HCT116 (cell line): ENCODE results near the gene PRICKLE2. TPM values are rescaled to one million over a fixed set of nuclear protein-coding genes. Genes with fewer than 3 reads are reported as not detected.

Experiments
- ATAC-seq: fragments of 200-7000 bp; cut with Tn5 transposase; 2 replicates; pipeline ENCODE4 v1.9.1; 2020; ENCODE audit warnings: mild to moderate bottlenecking, moderate library complexity
- BruUV-seq: library from RNA; stranded (reverse); fragments of 400-500 nt; replicated peaks from 2 replicates; lab custom pipeline; 2021; lab: Mats Ljungman, UMichigan
- CTCF ChIA-PET: fragments of 300-600 bp; sonication (Branson Sonifier 250); formaldehyde crosslinking; loops from one replicate; lab custom pipeline; 2021; ENCODE audit warnings: antibody characterized with exemption; lab: Charles Lee
- POLR2A ChIA-PET: fragments of 300-600, 350-600 bp; sonication (Branson Sonifier 250); formaldehyde crosslinking; loops from one replicate; lab custom pipeline; 2021; ENCODE audit warnings: antibody characterized with exemption; lab: Charles Lee
- RAD21 ChIA-PET, 2 experiments: fragments of 300-600 bp; sonication (Branson Sonifier 250); formaldehyde crosslinking; loops; one replicate each; lab custom pipeline; 2023; ENCODE audit warnings: low total read pairs in 2 of 2; ENCODE audit not compliant: uncharacterized antibody in 2 of 2, unreplicated experiment in 2 of 2, low non-redundant PET in 1 of 2; lab: Charles Lee
- DNase-seq: peaks from one replicate; pipeline ENCODE4 v3.0.0-alpha.2; 2010; ENCODE audit warnings: low read depth, low spot score
- H2AFZ ChIP-seq: fragments of 200-600 bp; shearing (Covaris generic), sonication (generic); 2 replicates; pipeline ENCODE4 v1.6.1; 2017; ENCODE audit warnings: low read depth, mixed run types, mixed read lengths, antibody characterized with exemption, low read length; ENCODE audit not compliant: poor library complexity, severe bottlenecking
- H3K27ac ChIP-seq: 2 replicates; pipeline ENCODE4 v1.5.1; 2012; ENCODE audit warnings: low read depth, low read length
- H3K27me3 ChIP-seq: fragments of 200-600 bp; sonication (generic); 2 replicates; pipeline ENCODE4 v1.6.1; 2016; ENCODE audit warnings: mixed run types, low read length, mixed read lengths; ENCODE audit not compliant: insufficient read depth
- H3K36me3 ChIP-seq, 2 experiments: fragments of 200-500 bp in 1 of 2; fragments of 200-600 bp in 1 of 2; sonication (Bioruptor generic) in 1 of 2; sonication (generic) in 1 of 2; 2 replicates each; pipeline versions ENCODE4 v1.5.1 to v1.6.1; 2014 to 2016; ENCODE audit warnings: low read length in 2 of 2, inconsistent platforms in 1 of 2, mixed read lengths in 1 of 2, mixed run types in 1 of 2; ENCODE audit not compliant: insufficient read depth in 2 of 2, control insufficient read depth in 1 of 2
- H3K4me1 ChIP-seq, 2 experiments: fragments of 200-600 bp in 1 of 2; sonication (generic) in 1 of 2; 2 replicates each; pipeline versions ENCODE4 v1.5.1 to v1.6.1; 2012 to 2017; ENCODE audit warnings: low read length in 2 of 2, inconsistent platforms in 1 of 2, mild to moderate bottlenecking in 1 of 2, mixed read lengths in 1 of 2, mixed run types in 1 of 2, moderate library complexity in 1 of 2; ENCODE audit not compliant: insufficient read depth in 2 of 2, control insufficient read depth in 1 of 2
- H3K4me2 ChIP-seq: fragments of 200-600 bp; sonication (generic); 2 replicates; pipeline ENCODE4 v1.6.1; 2017; ENCODE audit warnings: mixed run types, low read length, mixed read lengths
- H3K4me3 ChIP-seq, 2 experiments: fragments of 200-600 bp in 1 of 2; sonication (generic) in 1 of 2; replicated peaks in 1 of 2; 2 replicates each; pipeline ENCODE4 v1.5.1; 2011 to 2016; ENCODE audit warnings: low read length in 2 of 2, control low read depth in 1 of 2, low read depth in 1 of 2, mild to moderate bottlenecking in 1 of 2, mixed read lengths in 1 of 2, mixed run types in 1 of 2
- H3K79me2 ChIP-seq: fragments of 200-600 bp; sonication (generic); 2 replicates; pipeline ENCODE4 v1.6.1; 2017; ENCODE audit warnings: mild to moderate bottlenecking, mixed run types, low read length, moderate library complexity, mixed read lengths; ENCODE audit not compliant: insufficient read depth
- H3K9ac ChIP-seq: fragments of 200-600 bp; sonication (generic); 2 replicates; pipeline ENCODE4 v1.6.1; 2016; ENCODE audit warnings: low read length, mixed read lengths
- H3K9me2 ChIP-seq: fragments of 200-600 bp; sonication (generic), shearing (Covaris generic); 2 replicates; pipeline ENCODE4 v1.6.1; 2017; ENCODE audit warnings: mixed run types, mild to moderate bottlenecking, moderate library complexity; ENCODE audit not compliant: insufficient read depth
- H3K9me3 ChIP-seq, 2 experiments: fragments of 200-500 bp in 1 of 2; fragments of 200-600 bp in 1 of 2; sonication (Bioruptor generic) in 1 of 2; sonication (generic) in 1 of 2; 2 replicates each; pipeline ENCODE4 v1.6.1; 2014 to 2017; ENCODE audit warnings: low read length in 2 of 2, mixed read lengths in 2 of 2, inconsistent platforms in 1 of 2, low read depth in 1 of 2, mild to moderate bottlenecking in 1 of 2, mixed run types in 1 of 2, moderate library complexity in 1 of 2; ENCODE audit not compliant: control insufficient read depth in 1 of 2, insufficient read depth in 1 of 2
- H4K20me1 ChIP-seq: fragments of 200-600 bp; sonication (generic), shearing (Covaris generic); 2 replicates; pipeline ENCODE4 v1.6.1; 2017; ENCODE audit warnings: mixed run types, mild to moderate bottlenecking, moderate library complexity; ENCODE audit not compliant: insufficient read depth
- CBX3 ChIP-seq: IDR thresholded peaks from 2 replicates; pipeline ENCODE4 v1.6.1; 2012; ENCODE audit warnings: low read depth
- REST ChIP-seq: IDR thresholded peaks from 2 replicates; pipeline ENCODE4 v1.6.1; 2012; ENCODE audit warnings: low read depth
- SP1 ChIP-seq: IDR thresholded peaks from 2 replicates; pipeline ENCODE4 v1.6.1; 2012; ENCODE audit warnings: low read depth
- ZFX ChIP-seq: fragments of 450-650 bp; IDR thresholded peaks from 2 replicates; pipeline ENCODE4 v1.6.1; 2017
- intact Hi-C: fragments of 100-400 bp; cut with micrococcal nuclease; formaldehyde crosslinking; loops from 2 replicates; pipeline ENCODE4 v1.10.0; 2022
- total RNA-seq: library from RNA; stranded (reverse); gene quantifications from one replicate; pipeline ENCODE4 v1.2.1, GENCODE V29; 2021; ENCODE audit not compliant: unreplicated experiment
- TF ChIP-seq, protein P1 (sequence below): IDR thresholded peaks from 2 replicates; pipeline ENCODE4 v1.6.1; 2012

PRICKLE2 gene
- total RNA-seq, 1 experiment from 2014 or later: 0.05 TPM

DNA sequence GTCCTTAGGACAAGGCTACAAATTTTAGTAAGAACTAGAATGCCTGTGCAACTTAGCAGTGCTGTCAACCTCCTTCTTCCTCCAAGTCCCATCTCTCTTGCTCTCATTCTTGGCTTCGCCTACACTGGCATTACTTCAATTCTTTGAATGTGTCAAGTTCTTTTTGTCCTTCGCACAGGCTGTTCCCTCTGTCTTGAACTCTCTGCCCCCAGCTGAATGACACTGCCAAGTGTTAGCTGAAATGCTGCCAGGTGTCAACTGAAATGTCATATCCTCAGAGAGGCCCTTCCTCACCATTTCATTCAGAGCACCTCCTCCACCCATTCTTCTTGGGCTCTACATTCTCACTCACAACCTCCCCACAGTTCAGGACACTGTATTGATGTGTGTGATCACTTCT lies 153.1 kb downstream of the PRICKLE2 start:
- Histone ChIP-seq H3K27ac (no peak overlapping the region), H3K9me3 (no peaks in the 10 kb centered on the region), H3K27me3 (peaks cover 34% of the 10 kb centered on the region), H3K4me1 (no peaks in the 10 kb centered on the region), H3K79me2 (no peaks in the 10 kb centered on the region), H3K4me3 (no peak overlapping the region), H3K9ac (no peak overlapping the region), H3K36me3 (no peaks in the 10 kb centered on the region), H3K4me2 (no peak overlapping the region)
- intact Hi-C loops: no loop called here
- DNase-seq (no peak), ATAC-seq (no peak)
- no TSS peak for BruUV-seq
- RAD21 ChIA-PET: no interaction called here
- no peak for TF ChIP-seq CBX3
- TF ChIP-seq, all 23 proteins: peak for 0
- no peak overlapping the region for H2AFZ ChIP-seq
- POLR2A ChIA-PET: no interaction called here
- H3K9me2 ChIP-seq: no peaks in the 10 kb centered on the region
- CTCF ChIA-PET: no interaction called here
- H4K20me1 ChIP-seq: no peaks in the 10 kb centered on the region

DNA sequence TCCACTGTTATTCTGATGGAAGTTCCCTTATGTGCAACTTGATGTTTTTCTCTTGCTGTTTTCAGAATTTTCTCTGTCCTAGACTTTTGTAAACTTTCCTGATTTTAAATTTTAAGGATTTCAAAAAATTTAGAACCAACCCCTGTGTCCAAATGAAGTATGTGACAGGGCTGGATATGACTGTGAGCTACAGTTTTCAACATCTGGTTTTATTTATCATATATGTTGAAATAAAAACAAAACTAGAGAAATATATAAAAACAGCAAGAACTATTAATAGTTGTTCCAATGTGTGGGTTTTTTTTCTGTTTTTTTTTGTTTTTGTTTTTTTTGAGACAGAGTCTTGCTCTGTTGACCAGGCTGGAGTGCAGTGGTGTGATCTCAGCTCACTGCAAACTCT lies 154.6 kb downstream of the PRICKLE2 start:
- CTCF ChIA-PET: no interaction called here
- Histone ChIP-seq H3K4me3 (no peak overlapping the region), H3K4me2 (no peak overlapping the region), H3K27me3 (peaks cover 34% of the 10 kb centered on the region), H3K79me2 (no peaks in the 10 kb centered on the region), H3K9me2 (no peaks in the 10 kb centered on the region), H3K9me3 (no peaks in the 10 kb centered on the region), H4K20me1 (no peaks in the 10 kb centered on the region), H2AFZ (no peak overlapping the region), H3K27ac (no peak overlapping the region), H3K4me1 (no peaks in the 10 kb centered on the region), H3K9ac (no peak overlapping the region), H3K36me3 (no peaks in the 10 kb centered on the region)
- no TSS peak for BruUV-seq
- POLR2A ChIA-PET: no interaction called here
- no peak for DNase-seq
- RAD21 ChIA-PET: no interaction called here
- ATAC-seq: no peak
- intact Hi-C loops: no loop called here
- TF ChIP-seq SP1 (no peak), REST (no peak), ZFX (no peak)
- TF ChIP-seq, protein P1, sequence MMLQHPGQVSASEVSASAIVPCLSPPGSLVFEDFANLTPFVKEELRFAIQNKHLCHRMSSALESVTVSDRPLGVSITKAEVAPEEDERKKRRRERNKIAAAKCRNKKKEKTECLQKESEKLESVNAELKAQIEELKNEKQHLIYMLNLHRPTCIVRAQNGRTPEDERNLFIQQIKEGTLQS: no peak
- TF ChIP-seq, all 23 proteins: peak for 0
